NCI-H774 (cell line): ENCODE data around the gene PPM1M.

Experiments used
- DNase-seq: peaks from one replicate; lab custom pipeline; 2025; lab: John Stamatoyannopoulos, UW

The PPM1M gene

GRCh38 chr3:52245322-52246263 is at the start of gene PPM1M:
PPM1M (plus strand) TSS chr3:52245759; CDS start chr3:52245825, 66 bp downstream.
- DNase-seq = no peak

DNA sequence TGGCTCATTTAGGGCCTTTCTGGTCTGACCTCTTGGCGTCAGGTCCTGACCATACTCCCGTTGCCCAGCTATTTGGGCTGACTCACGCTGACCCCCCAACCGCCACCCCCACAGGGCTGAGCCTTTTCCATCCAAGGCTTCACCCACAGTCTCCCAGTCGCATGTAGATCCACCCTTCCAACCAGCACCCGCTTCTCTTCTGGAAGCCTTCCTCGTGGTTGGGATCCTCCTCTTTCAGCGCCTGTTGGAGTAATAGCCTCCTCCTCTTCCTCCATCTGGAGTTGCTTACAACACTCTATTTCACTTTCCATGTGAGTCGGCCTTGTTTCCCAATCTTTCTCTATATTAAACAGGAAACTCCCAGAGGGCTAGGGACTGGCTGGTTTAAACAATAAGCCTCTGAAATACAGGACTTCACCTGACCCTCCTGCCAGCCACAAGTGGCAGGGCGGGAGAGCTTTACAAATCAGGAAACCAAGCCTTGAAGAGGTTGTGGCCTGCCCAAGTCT is 49.7 kb upstream of the PPM1M start:
- no peak for DNase-seq

- DNase-seq = no peak
Observed at GRCh38 chr3:52196977-52197376, 48.6 kb upstream of the PPM1M start.

DNA sequence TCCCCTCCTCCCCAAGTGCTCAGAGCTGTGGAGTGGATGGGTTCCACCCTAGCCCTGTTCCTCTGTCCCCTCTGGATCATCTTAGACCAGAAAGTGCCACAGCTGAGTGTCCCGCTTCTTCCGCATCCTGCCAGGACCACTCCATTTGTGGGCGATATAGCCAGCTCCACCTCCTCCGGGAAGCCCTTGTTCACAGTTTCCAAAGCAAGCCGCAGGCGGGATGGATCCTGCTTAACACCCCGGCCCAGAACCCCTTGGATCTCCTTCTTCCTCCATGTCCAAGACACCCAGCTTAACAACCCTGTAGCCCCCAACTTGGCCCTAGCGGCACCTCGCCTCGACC is 48.1 kb upstream of the PPM1M start:
- DNase-seq = no peak

DNA sequence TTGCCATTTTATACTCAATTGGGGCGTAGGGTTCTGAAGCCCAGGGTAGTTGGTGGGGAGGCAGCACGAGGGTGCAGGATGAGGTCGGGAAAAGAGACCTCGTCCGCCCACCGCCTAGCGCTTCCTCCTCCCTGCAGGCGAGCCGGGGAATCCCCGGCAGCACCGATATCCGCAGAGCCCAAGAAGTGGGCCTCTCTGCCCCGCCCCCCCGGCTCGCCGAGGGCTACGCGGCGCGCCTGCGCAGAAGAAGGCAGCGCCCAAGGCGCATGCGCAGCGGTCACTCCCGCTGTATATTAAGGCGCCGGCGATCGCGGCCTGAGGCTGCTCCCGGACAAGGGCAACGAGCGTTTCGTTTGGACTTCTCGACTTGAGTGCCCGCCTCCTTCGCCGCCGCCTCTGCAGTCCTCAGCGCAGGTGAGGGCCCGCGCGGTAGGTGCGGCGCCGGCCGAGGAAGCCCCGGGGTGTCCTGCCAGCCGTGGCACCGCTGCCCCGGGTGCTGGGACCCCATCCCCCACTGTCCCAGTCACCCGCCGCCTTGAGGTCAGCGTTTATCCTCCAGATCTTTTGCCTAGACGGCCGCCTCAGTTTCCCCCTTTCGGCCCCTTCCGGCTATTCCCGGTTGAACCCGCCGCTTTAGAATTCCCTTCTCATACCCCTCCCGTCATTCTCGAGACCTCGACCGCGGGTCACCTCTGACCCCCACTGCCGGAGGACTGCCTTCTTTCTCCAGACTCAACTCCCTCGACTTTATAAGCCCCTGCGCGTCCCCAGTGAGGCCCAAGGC is 47.5 kb upstream of the PPM1M start, which contains the start of gene ALAS1:
TSS of gene ALAS1 (plus strand) at position 319 of the 784 bp plus-strand sequence. CDS start 1,082 bp downstream, outside the sequence.
- DNase-seq = peak; percentile 76

DNA sequence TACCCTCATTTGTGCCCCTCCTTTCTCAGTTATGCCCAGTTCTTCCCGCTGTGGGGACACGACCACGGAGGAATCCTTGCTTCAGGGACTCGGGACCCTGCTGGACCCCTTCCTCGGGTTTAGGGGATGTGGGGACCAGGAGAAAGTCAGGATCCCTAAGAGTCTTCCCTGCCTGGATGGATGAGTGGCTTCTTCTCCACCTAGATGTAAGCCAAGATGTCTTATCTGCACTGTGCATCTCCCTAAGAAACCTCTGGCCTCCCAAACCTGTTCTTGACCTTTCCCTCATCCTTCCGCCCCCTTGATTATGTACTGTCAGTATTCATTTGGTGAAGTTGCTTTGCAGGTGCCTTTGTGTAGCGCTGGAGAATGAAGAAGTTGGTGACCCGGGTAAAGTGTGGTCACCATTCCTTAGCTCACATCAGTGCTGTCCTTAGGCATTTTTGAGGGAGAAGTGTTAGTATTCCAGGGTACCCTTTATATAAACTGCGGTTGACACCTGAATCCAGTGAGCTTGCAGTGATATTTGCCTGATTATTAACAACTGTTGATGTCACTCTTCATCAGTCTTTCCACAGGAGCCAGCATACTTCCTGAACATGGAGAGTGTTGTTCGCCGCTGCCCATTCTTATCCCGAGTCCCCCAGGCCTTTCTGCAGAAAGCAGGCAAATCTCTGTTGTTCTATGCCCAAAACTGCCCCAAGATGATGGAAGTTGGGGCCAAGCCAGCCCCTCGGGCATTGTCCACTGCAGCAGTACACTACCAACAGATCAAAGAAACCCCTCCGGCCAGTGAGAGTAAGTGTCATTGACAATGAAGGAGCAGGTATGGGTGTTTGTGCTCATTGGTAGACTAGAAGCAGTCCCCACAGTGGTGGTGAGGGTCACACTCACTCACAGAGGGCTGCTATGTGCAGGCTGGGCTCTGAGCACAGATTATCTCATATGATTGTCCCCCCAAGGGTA is 46.6 kb upstream of the PPM1M start:
- DNase-seq = no peak

GRCh38 chr3:52200981-52201679 is 44.4 kb upstream of the PPM1M start:
- DNase-seq = no peak

GRCh38 chr3:52202384-52203077 is 43.0 kb upstream of the PPM1M start:
- no peak for DNase-seq

DNA sequence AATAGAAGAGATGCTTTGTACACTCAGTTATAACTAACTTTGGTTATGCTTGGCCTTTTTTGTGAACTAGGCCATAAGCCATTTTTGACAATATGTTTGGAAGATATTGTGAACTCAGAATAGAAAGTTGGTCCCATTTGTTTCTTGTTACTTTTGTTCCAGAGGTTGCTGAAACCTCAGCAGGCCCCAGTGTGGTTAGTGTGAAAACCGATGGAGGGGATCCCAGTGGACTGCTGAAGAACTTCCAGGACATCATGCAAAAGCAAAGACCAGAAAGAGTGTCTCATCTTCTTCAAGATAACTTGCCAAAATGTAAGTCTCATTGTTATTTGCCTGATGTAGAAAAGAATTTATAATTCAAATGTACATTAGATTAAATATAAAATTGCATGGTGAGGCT is 41.9 kb upstream of the PPM1M start:
- no peak for DNase-seq

- DNase-seq = peak; percentile 61
Observed at GRCh38 chr3:52204337-52205073, 41.1 kb upstream of the PPM1M start.

- no peak for DNase-seq
Observed at GRCh38 chr3:52205727-52206372, 39.7 kb upstream of the PPM1M start.

- no peak for DNase-seq
Observed at GRCh38 chr3:52208556-52208955, 37.0 kb upstream of the PPM1M start.

DNA sequence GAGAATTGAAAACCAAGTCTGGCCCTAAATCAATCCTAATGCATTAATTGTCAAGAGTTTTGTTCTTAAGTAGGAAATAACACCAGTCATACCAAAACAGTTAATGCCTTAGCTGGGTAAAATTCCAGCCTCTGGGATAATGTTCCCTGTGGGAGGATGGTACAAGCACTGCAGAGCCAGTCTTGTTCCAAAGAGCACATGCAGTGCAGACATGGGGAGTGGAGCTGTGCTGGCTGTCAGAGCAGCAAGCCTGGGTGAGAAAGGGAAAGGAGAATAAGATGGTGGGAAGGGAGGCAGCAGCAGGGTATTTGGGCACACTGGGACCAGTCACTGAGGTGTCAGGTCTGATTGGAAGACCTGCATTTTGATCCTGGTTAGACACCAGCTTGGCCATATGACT is 35.5 kb upstream of the PPM1M start:
- no peak for DNase-seq

- DNase-seq = no peak
Observed at GRCh38 chr3:52210550-52211046, 35.0 kb upstream of the PPM1M start.

- DNase-seq = no peak
Observed at GRCh38 chr3:52211268-52211891, 34.2 kb upstream of the PPM1M start.

DNA sequence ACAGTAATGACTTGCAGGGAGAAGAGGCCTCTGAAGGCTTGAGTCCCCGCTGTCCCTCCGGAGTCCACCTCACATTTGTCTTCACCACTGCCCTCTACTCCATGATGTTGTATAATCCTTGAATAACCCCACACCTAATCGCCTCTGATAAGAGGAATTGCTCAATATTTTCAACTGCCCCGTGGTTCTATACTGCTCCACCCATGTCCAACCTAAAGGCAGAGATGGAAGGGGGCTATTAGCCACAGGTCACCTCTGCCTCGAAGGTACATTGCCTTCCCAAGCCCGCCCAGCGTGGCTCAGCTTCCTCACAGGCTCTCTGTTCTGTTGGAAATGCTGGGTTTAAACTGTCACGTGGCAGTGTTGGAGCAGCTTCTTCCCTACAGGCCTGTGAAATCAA is 32.6 kb upstream of the PPM1M start:
- DNase-seq = no peak

DNA sequence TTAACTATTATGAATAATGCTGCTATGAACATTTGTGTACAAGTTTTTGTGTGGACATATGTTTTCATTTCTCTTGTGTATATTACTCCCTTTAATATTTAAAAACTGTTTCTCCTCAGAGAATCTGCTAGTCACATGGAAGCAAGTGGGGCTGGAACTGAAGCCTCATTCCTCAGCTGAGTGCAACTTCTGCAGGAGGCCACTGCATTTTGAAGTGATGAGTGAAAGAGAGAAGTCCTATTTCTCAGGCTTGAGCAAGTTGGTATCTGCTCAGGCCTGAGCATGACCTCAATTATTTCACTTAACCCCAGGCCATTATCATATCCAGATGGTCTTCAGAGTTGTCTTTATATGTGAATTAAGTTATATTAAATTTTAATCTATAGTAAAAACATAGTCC is 31.7 kb upstream of the PPM1M start:
- no peak for DNase-seq

DNA sequence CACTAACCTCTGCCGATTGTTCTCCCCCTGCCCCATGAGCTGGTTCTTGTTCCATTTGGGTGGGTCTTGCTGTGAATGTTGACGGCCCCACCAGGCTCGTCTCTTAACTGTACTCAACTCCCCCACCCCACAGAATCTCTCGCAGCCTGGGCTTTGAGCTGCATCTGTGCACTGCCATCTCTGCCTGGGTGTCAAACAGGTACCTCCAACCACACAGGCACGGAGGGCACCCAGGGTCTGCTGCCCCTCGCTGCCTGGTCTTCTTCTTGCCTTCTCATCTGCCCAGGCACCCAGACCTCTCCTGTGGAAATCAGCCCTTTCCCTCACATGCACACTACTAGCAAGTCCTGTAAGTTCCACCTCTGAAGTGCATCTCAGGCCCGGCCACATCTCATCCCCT is 30.2 kb upstream of the PPM1M start:
- DNase-seq = no peak
